Measurements from ENCODE around the gene A2M.

The A2M gene

DNA sequence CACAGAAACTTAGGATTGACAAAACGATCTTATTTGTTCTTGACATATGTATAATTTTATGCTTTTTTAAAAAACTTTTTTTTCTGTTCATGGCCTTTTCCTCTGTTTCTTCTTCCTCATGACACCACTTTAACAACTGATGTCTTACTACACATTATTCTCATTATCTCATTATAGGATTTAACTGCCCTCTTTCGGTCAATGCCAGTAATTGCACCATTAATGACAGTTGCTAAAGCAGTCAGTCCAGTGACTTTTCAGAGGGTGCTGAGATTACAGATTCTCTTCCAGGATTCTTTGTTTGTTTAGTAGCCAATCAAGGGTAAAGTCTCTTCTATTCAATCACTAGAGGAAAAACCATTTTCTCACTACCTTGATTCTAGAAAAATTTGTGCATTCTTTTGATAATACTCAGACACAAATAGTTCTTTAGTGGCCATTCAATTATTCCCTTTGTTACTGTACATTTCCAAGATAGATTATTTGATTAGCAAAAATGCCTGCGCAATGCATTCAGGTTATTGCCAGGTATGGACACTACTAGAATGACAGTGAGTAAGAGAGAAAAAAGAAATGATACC is 76.2 kb downstream of the A2M start:
- DNase-seq (ENCODE audit: low read depth) = no peak

DNA sequence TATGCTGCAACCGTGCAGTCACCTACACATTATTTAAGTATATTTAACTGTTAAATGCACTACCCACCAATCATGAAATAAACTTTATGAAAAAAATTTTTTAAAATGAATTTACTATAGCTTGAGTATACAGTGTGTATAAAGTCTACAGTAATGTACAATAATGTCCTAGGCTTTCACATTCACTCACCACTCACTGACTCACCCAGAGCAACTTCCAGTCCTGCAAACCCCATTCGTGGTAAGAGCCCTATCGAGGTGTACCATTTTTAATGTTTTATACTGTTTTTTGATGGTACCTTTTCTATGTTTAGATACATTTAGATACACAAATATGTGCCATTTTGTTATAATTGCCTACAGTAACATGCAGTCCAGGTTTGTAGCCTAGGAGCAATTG is 78.3 kb downstream of the A2M start:
- no peak for DNase-seq (ENCODE audit: low read depth)

GRCh38 chr12:9036227-9036626 is 79.5 kb downstream of the A2M start:
- no peak for DNase-seq (ENCODE audit: low read depth)

- no peak for DNase-seq (ENCODE audit: low read depth)
Observed at GRCh38 chr12:9034095-9034494, 81.6 kb downstream of the A2M start.

DNA sequence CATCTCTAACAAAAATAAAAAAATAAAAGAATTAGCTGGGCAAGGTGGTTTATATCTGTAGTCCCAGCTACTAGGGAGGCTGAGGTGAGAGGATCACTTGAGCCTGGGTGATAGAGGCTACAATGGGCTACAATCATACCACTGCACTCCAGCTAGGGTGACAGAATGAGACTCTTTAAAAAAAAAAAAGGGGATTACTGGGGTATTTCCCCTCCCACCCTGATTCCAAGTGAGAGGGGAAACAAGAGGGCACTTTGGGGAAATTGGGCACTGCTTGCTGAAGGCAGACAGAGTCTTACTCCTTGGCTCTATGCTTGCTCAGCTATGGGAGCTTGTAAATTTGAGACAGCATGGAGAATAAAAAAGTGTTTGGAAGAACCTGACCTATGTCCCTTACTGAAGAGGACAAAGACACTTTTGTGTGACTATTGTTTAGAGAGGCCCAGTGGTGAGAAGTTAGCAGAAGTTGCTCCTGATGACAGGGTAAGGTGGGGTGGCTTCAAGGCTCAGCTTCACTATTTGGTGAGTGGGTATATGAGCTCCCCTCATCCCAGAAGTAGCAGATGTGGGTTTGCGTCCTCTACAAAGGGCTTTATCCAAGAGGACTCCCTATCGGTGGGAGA is 82.3 kb downstream of the A2M start:
- no peak for DNase-seq (ENCODE audit: low read depth)

- no peak for DNase-seq (ENCODE audit: low read depth)
Observed at GRCh38 chr12:9032202-9032964, 83.3 kb downstream of the A2M start.

- no peak for DNase-seq (ENCODE audit: low read depth)
Observed at GRCh38 chr12:9030776-9031175, 84.9 kb downstream of the A2M start.

DNA sequence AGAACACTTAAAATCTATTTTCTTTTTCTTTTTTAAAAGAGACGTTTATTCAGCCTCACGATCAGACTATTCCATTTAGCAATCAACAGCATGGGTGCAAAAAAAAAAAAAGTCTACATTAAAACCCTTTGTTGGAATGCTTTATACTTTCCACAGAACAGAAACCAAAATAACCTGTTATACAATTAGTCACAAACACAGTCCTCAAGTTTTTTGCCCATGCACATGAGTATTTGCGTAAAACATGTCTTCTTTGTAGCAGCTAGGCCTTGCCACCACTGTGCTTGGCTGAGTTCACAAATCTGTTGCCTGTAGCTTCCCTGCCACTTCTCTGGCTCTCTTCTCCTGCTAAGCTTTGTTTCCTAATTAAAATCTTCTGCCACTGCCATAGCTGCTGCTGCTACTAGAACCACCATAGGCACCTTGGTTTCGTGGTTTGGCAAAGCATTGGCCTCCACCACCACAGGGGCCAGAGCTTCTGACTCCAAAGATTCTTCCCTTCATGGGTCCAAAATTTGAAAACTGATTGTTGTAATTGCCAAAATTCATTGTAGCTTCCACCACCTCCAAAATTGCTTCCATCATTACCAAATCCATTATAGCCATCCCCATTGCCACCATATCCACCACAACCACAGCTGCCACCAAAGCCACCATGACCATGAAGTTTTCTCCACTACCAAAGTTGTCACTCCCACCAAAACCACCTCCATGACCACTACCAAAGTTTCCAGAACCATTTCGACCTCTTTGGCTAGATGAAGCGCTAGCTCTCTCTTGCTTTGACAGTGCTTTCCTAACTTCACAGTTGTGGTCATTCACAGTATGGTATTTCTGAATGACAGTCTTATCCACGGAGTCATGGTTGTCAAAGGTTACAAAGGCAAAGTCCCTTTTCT is 88.3 kb downstream of the A2M start:
- DNase-seq (ENCODE audit: low read depth) = no peak

DNA sequence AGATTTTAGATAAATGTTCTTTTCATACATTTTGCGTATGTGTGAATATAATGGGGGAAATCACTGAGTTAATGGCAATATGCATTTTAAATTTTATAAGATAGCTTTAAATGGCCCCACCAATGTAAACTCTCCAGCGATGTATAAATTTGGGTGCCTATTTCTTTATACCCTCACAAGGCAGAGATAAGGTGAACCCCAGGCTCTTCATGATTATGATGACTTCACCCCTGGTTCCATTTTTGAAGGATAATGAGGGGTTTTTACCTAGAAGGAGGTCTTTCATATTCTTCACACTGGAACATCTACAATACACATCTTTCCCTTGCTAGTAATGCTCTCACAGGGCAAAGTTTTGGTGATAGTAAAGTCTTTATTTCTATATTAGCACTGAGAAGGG is 91.2 kb downstream of the A2M start:
- no peak for DNase-seq (ENCODE audit: low read depth)

DNA sequence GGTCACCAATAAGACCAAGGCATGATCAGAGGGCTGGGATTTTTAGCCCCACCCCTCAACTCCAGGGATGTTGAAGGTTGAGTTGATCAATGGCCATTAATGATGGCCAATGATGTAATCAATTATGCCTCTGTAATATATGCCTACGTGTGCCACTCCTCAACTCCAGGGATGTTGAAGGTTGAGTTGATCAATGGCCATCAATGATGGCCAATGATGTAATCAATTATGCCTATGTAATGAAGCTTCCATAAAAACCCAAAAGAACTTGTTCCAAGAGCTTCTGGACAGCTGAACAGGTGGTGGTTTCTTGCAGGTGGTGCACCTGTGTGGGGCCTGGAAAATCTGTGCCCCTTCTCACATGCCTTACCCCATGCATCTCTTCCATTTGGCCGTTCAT is 93.1 kb downstream of the A2M start:
- no peak for DNase-seq (ENCODE audit: low read depth)
